ENCODE measurements around the gene GLT6D1. TPM values are rescaled to one million over a fixed set of nuclear protein-coding genes. Genes with fewer than 3 reads are reported as not detected.

GLT6D1 gene
- total and polyA plus RNA-seq, 2 donors (not counting 3 experiments of a cell fraction or from before 2014, with no cell fraction given): not detected

DNA sequence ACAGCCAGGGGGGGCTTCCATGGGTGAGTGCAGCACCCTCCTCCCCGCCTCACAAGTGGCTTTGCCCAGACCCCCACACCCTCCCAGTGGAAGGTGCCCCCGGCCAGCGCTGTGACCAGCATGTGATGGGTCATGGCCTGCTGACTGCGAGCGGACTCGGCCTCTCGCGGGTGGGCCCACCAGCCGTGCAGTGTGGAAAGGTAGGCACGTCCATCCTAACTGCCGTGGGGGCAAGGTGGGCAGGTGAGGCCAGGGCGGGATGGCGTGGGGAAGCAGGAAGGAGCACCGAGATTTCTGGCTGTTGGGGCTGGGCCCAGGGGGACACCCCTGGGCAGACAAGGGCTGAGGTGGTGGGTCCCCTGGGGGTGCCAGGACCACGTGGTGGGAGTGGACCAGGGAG is 47.9 kb upstream of the GLT6D1 start:
- FAIRE-seq (no peak), DNase-seq (ENCODE audit: low read depth, low spot score) (no peak)
- Histone ChIP-seq H3K36me3 (ENCODE audit: control insufficient read depth in 2 of 2, extremely low read depth in 1 of 2, insufficient read depth in 2 of 2, low read length in 2 of 2) (no peaks in the 10 kb centered on the region), H3K9me3 (replicated peaks; ENCODE audit: control insufficient read depth, insufficient read depth, low read length) (no peaks in the 10 kb centered on the region), H4K20me1 (replicated peaks; ENCODE audit: control insufficient read depth, extremely low read depth, insufficient read depth, low read length) (no peaks in the 10 kb centered on the region), H3K4me3 (replicated peaks in 1 of 3; ENCODE audit: insufficient read depth in 1 of 3, low read depth in 1 of 3, low read length in 3 of 3) (no peak overlapping the region), H3K9me1 (replicated peaks; ENCODE audit: control insufficient read depth, extremely low read depth, insufficient read depth, low read length) (no peaks in the 10 kb centered on the region), H3K27ac (ENCODE audit: insufficient read depth, low read depth, low read length) (no peak overlapping the region), H3K79me2 (ENCODE audit: control insufficient read depth, insufficient read depth, low read length) (no peaks in the 10 kb centered on the region), H3K4me2 (ENCODE audit: insufficient read depth, low read length) (no peak overlapping the region), H3K27me3 (ENCODE audit: control insufficient read depth in 2 of 2, insufficient read depth in 2 of 2, low read length in 2 of 2) (no peaks in the 10 kb centered on the region), H2AFZ (ENCODE audit: low read depth, low read length) (no peak overlapping the region), H3K9ac (replicated peaks; ENCODE audit: extremely low read depth, insufficient read depth, low read length) (no peak overlapping the region), H3K4me1 (ENCODE audit: control insufficient read depth, extremely low read depth, insufficient read depth, low read length) (no peaks in the 10 kb centered on the region)
- BruUV-seq (replicated peaks): no TSS peak
- ChIA-PET CTCF (interaction anchor here (0.5 kb wide), 1 partner anchor 43 kb away, joined by 3 read pairs; no protein-coding TSS in a partner anchor), POLR2A (no interaction called here)
- TF ChIP-seq POLR2AphosphoS5 (IDR thresholded peaks at IDR 0.05; ENCODE audit: insufficient read depth, low read depth, low read length) (no peak), EZH2 (IDR thresholded peaks at IDR 0.05; ENCODE audit: borderline replicate concordance, low read depth, low read length, severe bottlenecking) (no peak), GATA2 (IDR thresholded peaks at IDR 0.05; ENCODE audit: insufficient read depth, insufficient read length, low read depth, low read length) (no peak), FOS (IDR thresholded peaks at IDR 0.05; ENCODE audit: borderline replicate concordance, insufficient read depth, low read length) (no peak), MYC (IDR thresholded peaks at IDR 0.05; ENCODE audit: low read depth, low read length) (no peak), POLR2A (IDR thresholded peaks at IDR 0.05; ENCODE audit: low read depth, low read length) (no peak), JUN (IDR thresholded peaks at IDR 0.05; ENCODE audit: borderline replicate concordance, insufficient read depth, insufficient read length, low read depth) (no peak)
- TF ChIP-seq, protein P1, sequence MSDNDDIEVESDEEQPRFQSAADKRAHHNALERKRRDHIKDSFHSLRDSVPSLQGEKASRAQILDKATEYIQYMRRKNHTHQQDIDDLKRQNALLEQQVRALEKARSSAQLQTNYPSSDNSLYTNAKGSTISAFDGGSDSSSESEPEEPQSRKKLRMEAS (IDR thresholded peaks at IDR 0.05; ENCODE audit: insufficient read depth, insufficient read length): no peak
- TF ChIP-seq, protein P2, sequence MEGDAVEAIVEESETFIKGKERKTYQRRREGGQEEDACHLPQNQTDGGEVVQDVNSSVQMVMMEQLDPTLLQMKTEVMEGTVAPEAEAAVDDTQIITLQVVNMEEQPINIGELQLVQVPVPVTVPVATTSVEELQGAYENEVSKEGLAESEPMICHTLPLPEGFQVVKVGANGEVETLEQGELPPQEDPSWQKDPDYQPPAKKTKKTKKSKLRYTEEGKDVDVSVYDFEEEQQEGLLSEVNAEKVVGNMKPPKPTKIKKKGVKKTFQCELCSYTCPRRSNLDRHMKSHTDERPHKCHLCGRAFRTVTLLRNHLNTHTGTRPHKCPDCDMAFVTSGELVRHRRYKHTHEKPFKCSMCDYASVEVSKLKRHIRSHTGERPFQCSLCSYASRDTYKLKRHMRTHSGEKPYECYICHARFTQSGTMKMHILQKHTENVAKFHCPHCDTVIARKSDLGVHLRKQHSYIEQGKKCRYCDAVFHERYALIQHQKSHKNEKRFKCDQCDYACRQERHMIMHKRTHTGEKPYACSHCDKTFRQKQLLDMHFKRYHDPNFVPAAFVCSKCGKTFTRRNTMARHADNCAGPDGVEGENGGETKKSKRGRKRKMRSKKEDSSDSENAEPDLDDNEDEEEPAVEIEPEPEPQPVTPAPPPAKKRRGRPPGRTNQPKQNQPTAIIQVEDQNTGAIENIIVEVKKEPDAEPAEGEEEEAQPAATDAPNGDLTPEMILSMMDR (IDR thresholded peaks at IDR 0.05; ENCODE audit: extremely low read depth in 1 of 2, insufficient read depth in 1 of 2, low read depth in 1 of 2, low read length in 2 of 2): no peak
- intact Hi-C loops (cut with micrococcal nuclease): no loop called here
- dilution Hi-C loops (cut with MboI; ENCODE audit: extremely low pct_ligation_motif_present, low sequenced_read_pairs): no loop called here
